ENCODE data around the gene BMPER.

The BMPER gene

DNA sequence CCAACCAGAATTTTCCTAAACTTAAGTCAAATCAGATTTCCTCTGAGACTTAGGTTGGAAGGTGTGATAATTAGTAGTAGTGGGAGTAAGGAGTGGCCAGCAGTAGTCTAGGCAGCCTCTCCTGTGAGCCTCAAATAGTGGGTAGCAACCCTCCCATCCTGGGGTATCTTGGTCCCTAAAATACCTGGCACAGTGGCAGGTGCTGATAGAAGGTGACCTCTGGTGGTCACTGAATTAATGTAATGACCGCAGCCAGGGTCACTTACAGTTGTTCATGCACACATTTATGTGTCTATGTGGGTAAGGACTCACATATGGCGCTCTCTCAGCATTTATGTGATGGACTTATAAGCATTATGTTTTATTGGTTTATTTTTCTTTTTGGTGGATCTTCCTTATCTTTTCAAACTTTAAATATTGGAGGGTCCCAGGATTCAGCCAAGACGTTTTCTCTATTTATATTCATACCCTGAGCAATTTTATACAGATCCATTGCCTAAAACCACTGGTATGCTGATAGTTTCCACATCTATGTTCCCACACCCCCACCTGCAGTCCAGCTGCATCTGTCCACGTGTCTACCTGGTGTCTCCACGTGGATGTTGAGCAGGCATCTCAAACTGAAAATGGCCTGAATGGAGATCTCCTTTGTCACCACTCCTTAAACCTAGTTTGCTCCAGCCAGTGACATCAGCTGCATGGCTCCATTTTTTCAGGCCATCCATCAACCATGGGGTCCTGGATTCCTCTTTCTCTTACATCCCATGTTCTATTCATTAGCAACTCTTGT is 18.3 kb downstream of the BMPER start:
- DNase-seq (ENCODE audit: low read depth), result no peak

DNA sequence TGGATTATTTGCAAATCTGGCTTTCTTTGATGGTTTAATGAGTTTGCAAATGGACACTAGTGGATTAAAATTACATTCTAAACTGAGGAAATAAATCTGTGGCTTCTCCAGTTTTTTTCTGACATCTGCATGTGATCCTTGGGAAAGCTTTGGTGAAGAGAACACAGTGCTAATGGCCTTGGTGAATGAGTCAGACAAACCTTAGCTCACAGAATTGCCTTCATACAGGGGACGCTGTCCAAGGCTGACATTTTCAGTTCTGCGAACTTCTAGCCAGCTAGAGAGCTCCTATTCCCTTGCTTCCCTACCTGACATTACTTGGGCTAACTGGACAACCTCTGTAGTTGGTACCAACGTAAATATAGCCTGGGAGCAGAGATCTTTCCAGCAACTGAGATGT is 21.2 kb downstream of the BMPER start:
- DNase-seq (ENCODE audit: low read depth), result no peak

DNA sequence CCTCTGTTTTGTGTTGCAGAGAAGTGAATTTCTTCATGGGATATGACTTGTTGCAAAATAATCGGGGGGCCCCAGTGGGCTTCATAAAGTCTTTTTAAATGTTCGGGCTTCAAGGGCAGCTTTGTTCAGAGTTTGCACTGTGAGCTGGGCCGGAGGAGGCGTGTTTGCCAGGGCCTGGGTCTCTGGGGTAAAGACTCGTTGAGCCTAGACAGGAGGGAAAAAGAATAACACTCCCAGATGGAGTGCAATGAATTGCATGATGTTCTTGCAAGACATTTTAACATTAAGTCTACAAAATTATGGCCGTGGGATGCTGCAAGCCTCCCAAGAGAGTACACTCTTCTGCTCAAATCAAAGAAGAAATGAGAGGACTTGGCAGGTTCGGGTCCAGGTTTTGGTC is 23.6 kb downstream of the BMPER start:
- DNase-seq (ENCODE audit: low read depth), result no peak

DNA sequence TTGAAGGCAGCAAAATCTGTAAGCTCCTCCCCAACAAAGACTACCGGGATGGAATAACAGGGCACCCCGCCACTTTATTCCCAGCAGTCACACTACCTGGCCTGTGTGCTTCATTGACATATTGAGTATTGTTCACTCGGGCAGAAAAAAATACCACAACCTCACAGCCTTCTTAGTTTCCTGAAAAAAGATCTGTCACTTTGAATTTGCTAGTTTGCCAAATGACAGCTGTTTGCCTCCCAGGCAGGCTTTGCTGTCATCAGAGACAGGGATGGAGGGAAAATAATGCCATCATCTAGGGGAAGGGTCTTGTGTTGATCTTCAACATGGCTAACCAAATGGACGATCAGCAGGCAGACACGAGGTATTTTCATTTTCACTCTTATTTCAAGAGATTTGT is 26.9 kb downstream of the BMPER start:
- no peak for DNase-seq (ENCODE audit: low read depth)

DNA sequence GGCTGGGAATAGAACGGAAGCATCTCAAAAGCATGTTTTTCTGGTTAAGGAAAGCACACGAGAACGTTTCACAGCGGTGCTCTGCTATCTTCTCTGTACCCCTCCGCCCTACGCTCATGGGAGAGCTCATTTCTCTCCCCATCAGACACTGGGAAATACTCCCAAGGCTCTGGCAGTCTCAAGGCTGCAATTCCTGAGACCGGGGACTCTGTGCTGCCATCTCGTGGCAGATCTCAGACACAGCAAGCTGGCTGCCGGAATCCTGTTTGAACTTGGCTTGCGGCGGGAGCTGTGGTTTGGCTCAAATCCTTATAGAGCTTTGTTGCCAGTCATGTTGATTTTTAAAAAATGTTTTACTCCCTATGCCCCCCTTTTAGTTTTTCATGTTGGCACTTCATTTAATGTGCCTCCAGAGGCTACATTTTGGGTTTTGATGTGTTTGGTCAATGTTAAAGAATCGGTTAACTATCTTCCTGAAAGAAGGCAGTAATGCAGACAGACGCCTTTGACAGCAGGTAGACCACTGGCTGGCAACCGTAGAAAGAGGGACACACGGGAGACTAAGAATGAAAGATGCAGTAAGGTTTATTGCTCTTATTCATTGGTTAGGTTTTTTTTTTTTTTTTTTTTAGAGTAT is 27.6 kb downstream of the BMPER start:
- DNase-seq (ENCODE audit: low read depth), result peak; percentile 57

DNA sequence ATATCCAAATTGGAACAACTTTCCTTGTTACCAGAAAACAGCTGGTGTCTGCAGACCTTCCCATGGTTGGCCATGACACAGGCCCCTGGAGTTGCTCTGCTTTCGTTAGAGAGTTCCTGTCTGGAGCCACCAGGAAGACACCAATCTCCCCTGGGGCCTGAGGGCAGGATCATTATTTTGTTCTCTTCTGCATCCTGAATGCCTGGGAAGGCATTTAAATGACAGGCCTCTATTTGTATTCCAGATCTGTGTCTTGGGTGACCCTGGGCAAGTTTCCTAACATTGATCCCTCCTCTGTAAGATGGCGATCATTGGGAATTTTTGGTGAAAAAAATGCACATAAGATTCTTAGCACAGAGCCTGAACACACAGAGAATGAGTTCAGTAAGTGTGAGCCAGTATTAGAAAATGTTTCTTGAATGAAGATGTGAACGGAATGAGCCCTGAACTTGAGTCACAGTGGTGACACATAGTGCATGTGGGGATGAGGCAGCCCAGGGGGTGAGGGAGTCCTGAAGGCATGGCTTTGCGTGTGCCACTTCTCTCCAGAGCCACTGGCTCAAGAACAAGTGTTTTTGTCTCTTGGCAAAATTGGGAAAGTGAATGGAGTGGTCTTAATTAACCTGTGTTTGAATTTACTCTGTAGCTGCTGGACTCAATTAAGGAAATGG is 28.4 kb downstream of the BMPER start:
- peak; percentile 51 for DNase-seq (ENCODE audit: low read depth)

DNA sequence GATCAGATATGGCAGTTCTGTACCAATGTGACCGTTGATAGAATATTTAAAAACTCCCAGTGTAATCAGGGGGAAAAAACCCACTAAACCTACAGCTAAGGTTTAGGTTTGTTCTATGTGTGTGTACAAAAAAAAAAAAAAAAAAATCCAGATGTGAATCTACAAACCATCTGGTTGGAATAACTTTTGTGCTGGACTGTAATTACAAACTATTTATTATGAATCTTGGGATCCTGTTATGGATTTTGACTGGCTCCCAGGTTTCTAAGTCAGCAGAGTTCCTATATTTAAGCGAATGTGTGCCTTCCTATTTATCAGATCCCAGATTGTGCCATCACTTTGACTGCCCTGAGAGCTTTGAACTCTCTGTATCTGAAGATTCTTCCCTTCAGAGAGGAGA is 29.1 kb downstream of the BMPER start:
- DNase-seq (ENCODE audit: low read depth), result no peak

DNA sequence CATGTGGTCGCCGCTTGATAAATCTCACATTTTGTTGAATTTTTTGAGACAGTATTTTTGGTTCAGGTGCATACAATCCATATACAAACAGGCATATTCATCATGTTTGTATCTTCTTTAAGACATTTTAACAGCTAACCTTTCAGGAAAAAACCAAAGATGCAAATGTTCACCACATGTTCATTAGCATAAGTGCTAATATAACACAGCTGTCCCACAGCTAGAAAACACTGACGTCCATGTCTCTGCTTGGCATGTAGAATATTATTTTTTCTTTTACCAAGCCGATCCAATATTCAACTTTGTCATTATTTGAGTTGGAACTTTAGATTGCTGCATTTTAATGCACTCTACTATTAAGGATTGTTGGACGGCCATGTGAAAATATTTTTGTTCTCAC is 31.2 kb downstream of the BMPER start:
- no peak for DNase-seq (ENCODE audit: low read depth)

DNA sequence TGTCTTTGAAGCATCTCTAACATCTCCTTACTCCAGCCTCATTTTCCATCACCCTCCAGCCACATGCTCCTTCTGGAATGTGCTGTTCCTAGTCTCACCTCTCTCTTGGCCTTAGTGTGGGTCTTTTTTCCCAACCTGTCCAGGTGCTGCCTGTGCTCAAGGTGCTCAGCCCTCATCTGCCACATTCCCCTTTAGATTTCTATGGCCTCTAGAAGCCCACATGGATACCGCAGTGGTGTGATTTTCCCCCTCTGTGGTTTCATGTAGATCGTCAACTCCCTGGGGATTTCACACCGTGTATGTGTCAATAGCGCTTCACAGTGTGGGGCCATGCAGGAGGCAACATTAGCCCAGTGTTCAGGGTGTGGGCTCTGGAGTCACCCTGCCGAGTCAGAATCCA is 32.5 kb downstream of the BMPER start:
- DNase-seq (ENCODE audit: low read depth), result no peak

DNA sequence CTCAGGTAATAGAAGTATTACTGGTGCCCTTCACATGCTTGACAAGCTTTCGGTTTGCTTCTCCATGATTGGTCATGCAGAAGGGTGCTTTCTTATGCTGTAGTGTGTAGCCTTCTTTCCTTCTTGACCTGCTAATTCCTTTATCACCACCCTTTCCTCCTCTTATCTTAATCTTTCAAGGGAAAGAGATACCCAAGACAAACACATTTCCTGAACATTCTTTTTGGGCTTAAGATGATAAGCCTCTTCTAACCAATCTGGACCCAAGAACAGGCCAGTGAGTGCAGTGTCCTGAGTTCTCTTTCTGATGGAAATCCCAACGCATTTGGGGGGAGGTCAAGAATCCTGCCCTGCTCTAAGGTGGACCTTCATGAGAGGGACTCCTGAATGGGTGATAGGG is 33.8 kb downstream of the BMPER start:
- no peak for DNase-seq (ENCODE audit: low read depth)

DNA sequence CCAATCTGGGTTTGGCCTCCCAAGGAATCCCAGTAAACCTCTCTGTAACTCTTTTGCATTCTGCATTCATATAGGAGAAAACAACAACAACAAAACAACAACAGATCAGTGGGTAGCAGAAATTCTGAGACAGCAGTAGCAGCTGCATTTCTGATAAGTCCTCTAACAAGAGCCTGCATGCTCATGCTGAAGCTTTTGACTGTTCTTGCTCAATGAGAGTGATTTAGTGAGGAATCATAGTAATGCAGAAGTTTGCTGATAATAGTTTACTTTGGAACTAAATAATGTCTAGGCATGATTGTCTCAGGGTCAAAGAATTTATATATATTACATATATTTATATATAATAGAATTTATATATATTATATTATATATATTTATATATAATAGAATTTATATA is 35.2 kb downstream of the BMPER start:
- DNase-seq (ENCODE audit: low read depth), result no peak

DNA sequence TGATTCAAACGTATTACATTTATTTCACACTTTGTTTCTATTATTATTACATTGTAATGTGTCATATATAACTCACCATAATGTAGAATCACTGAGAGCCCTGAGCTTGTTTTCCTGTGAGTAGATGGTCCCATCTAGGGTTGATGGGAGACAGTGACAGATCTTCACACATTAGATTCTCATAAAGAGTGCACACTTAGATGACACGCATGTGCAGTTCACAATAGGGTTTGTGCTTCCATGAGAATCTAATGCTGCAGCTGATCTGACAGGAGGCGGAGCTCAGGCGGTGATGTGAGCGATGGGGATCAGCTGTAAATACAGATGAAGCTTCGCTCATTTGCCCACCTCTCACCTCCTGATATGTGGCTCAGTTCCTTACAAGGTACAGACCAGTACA is 36.1 kb downstream of the BMPER start:
- no peak for DNase-seq (ENCODE audit: low read depth)

DNA sequence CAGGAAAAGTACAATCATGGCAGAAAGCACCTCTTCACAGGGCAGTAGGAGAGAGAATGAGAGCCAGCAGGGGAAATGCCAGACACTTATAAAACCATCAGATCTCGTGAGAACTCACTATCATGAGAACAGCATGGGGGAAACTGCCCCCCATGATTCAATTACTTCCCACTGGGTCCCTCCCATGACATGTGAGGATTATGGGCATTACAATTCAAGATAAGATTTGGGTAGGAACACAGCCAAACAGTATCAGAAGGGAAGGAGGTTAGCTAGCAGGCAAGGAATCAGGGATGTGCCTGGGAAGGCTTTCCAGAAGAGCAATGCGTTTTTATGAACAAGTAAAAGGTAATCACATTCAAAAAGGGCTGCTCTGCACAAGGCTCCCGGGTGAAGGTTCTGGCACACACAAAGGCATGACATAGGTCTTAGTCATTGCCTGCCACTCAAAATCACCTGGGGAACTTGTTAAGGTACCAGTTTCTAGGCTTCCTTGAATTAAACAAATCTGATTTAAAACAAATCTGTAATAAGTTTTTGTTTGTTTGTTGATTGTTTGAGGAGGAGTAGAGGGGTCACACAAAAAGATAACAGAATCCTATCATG is 40.9 kb downstream of the BMPER start:
- no peak for DNase-seq (ENCODE audit: low read depth)

DNA sequence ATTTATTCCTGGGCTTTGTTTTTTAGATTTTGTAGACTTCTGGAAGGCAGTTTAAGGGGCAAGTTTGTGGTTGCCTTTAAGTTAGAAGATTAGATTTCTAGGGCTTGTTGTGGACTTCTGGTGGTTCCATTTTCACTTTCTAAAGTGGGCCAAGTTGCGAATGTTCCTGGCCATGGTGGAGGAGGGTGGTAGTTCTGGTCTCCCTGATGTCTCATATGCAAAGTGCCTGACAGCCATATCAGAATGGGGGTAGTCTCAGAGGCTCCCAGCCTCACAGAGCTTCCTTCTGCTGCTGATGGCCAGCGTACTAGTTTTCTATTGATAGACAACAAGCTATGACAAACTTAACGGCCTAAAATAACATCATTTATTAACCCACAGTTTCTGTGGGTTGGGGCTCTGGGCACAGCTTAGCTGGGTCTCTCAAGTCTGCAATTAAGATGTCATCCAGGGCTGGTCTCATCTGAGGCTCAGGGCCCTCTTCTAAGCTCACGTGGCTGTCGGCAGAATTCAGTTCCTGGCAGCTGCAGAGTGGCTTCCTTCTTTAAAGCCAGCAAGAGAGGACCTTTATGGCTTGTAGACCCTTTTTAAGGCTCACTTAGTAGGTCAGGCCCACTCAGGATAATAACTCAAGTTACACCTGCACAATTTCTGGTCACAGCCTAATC is 44.8 kb downstream of the BMPER start:
- DNase-seq (ENCODE audit: low read depth), result no peak

DNA sequence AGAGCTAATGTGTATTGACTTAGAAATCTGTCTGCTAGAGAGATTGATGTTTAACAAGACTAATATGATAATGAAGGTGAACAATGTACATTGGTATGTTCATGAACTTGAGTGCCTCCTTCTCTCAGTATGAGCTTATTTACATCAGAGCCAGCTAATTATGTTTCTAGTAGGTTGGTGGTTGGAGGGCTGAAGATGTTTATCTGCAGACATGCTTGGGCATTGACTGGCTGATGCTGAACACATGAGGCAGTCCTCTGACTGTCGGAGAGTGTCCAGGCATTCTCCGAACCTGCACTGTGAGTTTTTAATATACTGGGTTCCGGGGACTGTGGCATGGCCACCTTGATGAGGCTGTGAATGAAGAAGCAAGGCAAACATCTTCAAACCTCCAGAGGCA is 47.5 kb downstream of the BMPER start:
- DNase-seq (ENCODE audit: low read depth), result no peak

DNA sequence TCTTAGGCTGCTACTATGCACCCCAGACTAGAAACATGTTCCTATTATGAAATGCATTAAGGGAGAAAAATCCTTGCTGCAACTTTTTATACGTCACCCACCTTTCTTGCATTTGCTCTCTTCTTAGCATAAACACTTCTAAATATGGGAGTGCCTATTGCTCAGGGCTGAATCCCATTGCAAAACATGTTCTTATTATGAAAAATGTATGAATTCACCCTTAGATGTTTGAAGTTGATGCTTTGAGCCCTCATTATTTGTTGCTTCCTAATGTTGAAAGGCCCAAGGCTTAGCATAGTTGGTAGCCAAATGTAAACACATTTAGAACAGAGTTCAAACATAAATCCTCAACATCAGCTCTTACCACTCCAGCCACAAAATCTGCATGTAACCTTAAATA is 52.8 kb downstream of the BMPER start:
- DNase-seq (ENCODE audit: low read depth), result no peak

DNA sequence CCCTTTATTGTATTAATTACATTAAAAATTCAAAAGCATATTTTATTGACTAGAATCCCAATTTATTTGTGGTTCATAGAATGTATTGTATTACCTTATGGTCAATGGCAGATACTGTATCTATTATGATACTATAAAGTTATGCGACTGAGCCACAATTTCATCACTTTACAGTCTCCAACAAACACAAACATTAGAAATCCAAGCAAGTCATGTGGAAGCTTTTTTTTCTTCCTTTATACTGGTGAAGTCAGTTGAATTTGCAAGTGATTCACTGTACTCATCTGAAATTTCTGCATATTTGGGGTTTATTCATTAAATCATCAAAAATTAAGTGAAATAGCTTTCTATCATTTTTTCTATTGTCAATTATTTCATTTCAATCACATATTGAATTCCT is 54.3 kb downstream of the BMPER start:
- DNase-seq (ENCODE audit: low read depth), result no peak

DNA sequence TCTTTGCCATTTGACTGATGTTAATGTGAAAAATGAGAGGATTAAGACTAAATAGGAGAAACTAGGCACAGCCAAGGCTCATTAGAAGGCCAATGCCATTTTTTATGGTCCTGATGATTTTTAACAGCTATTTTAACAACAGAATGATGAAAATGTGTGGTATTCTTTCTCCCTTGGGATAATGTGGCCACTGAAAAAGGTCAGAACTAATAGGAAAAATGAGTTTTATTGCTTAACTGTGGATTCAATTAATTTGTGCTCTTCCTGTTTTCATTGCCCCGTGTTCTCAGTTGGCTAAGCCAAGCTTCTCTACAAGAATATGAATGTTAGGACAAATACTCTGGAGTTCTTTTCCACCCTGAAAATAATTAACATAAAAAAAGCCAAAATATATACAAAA is 56.6 kb downstream of the BMPER start:
- DNase-seq (ENCODE audit: low read depth), result no peak

DNA sequence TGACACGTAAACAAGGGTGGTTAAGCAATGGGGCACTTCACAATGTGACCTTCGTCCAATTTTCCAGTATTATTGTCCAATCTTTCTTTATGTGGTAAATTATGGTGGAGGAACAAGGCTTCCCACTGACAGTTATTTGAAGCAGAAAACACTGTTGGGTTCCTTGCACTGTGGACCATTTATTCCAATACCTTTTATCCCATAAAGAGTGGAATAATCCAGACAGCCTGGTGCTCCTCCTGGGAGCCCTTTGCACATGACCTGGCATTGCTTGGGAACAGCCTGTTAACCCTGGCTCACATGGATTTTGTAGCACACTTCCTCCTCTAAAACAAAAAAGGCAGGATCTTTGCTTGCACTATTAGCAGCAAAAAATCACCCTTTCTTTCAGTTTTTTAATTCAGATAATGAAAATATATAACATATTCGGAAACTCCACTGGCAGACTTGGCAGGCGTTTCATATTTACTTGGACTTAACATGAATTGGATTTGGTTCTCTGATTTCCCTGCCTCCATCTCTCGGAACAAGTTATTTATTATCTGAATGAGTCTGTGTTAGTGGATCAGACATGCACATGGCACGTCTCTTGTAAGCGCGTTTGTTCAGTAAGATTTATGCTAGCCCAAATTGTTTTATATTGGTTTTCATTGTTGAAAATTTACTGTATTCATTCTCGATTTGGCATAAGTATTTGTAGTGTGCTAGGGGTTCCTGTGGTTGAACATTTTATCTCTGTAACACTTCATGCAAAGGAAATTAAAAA is 59.3 kb downstream of the BMPER start:
- no peak for DNase-seq (ENCODE audit: low read depth)

DNA sequence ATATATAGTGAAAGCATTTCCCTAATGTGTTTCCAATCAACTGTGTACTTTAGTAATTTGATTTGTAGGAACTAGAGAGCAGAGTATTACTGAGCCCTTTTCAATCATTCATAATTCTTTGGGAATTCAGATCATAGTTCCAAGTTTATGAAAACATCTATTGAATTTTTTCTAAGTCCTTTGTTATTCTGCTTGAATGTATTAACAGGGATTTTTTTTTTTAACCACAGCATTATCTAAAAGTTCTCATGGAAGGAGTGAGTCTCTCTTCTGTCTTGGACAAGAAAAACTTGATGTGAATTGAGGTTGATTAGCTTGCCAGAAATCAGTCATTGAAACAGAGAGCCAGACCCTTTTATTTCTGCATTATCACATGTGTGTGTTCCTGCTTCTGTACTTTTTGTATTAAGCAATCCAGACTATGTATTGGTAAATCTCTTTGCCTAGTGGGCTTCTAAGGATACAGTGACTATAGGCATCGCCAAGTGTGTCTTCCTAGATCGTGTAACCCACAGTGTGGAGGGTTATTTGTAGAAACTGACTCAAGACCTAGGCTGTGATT is 59.9 kb downstream of the BMPER start:
- DNase-seq (ENCODE audit: low read depth), result no peak

DNA sequence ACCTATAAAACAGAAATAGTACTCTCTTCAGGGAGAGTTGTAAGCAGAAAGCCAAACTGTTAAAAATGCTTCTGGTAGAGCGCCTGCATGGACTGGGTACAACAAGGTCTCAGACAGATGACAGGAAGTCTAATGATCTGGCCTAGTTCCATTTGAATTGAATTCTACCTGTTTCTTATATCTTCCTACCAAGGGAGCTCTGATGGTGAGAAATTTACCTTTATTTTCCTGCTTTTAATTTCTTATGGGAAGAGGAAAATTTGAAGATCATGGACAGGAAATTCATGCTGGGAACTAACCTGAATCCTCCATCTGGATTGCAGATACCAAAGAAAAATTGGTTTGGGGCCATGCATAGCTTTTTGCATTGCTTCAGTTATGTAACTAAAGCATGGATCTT is 63.3 kb downstream of the BMPER start:
- DNase-seq (ENCODE audit: low read depth), result no peak

Data from non-pigmented ciliary epithelial cell (primary cell).